Neural progenitor cell (in vitro differentiated cells): Measurements from ENCODE around the gene TPSB2.
"Not testable (repeated sequence)": the region's sequence is repeated elsewhere in the genome, so short reads cannot be mapped to it uniquely, and the experiment has no call there.

Experiments
- EZH2 ChIP-seq: fragments of 200-600 bp; sonication (generic); IDR thresholded peaks from 2 replicates; pipeline ENCODE4 v1.6.1; 2017; ENCODE audit warnings: antibody characterized with exemption, mild to moderate bottlenecking, moderate library complexity
- TF ChIP-seq, protein P1 (sequence below): fragments of 200-600 bp; sonication (generic); IDR thresholded peaks from 2 replicates; pipeline ENCODE4 v1.5.1; 2017; ENCODE audit warnings: antibody characterized with exemption, mild to moderate bottlenecking

DNA sequence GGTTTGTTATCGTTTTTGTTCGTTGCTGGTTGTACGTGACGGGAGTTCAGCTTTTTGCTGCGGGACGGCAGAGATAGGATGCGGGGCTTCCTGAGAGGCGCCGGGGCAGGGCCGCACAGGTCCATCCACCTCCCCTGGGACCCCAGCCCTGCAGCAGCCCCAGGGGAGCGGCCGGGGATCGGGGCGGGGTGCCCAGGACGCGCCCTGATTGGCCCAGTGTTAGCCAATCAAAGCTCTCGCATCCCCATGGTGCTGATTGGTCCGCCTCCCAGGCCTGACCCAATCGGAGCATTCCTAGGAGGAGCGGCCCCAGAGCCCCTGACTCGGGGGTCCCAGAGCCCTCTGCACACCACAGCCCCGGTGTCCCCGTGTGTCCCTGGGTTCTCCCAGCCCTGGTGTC lies 8.9 kb upstream of the TPSB2 start:
- not testable (repeated sequence) for TF ChIP-seq EZH2
- TF ChIP-seq, protein P1, sequence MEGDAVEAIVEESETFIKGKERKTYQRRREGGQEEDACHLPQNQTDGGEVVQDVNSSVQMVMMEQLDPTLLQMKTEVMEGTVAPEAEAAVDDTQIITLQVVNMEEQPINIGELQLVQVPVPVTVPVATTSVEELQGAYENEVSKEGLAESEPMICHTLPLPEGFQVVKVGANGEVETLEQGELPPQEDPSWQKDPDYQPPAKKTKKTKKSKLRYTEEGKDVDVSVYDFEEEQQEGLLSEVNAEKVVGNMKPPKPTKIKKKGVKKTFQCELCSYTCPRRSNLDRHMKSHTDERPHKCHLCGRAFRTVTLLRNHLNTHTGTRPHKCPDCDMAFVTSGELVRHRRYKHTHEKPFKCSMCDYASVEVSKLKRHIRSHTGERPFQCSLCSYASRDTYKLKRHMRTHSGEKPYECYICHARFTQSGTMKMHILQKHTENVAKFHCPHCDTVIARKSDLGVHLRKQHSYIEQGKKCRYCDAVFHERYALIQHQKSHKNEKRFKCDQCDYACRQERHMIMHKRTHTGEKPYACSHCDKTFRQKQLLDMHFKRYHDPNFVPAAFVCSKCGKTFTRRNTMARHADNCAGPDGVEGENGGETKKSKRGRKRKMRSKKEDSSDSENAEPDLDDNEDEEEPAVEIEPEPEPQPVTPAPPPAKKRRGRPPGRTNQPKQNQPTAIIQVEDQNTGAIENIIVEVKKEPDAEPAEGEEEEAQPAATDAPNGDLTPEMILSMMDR = not testable (repeated sequence)
